SK-N-SH (cell line): Measurements from ENCODE around the gene FAM131C.

Source experiments
- CTCF ChIP-seq: fragments of 200-600 bp; sonication (generic); IDR thresholded peaks from 2 replicates; pipeline ENCODE4 v1.6.1; 2017; ENCODE audit warnings: antibody characterized with exemption, mild to moderate bottlenecking, moderate library complexity
- EP300 ChIP-seq, 2 experiments: IDR thresholded peaks; 2 replicates each; pipeline versions ENCODE4 v1.4.0 to v1.6.1; 2012; ENCODE audit warnings: borderline replicate concordance in 1 of 2, low read depth in 1 of 2, low read length in 1 of 2
- EZH2phosphoT487 ChIP-seq: fragments of 200-600 bp; sonication (generic); IDR thresholded peaks from 2 replicates; pipeline ENCODE4 v1.6.1; 2017; ENCODE audit warnings: low read depth, mixed run types, mild to moderate bottlenecking, antibody characterized with exemption, moderate library complexity, borderline replicate concordance
- NFIC ChIP-seq: IDR thresholded peaks from 2 replicates; pipeline ENCODE4 v1.4.0; 2012; ENCODE audit warnings: borderline replicate concordance
- POLR2AphosphoS5 ChIP-seq: IDR thresholded peaks from 2 replicates; pipeline ENCODE4 v1.6.1; 2012; ENCODE audit warnings: low read depth, low read length
- RFX5 ChIP-seq: IDR thresholded peaks from 2 replicates; pipeline ENCODE4 v1.6.1; 2012; ENCODE audit warnings: mild to moderate bottlenecking, improper control_type of control experiment, low read length
- TAF1 ChIP-seq: IDR thresholded peaks from 2 replicates; pipeline ENCODE4 v1.6.1; 2012; ENCODE audit warnings: low read depth, mild to moderate bottlenecking, low read length, moderate library complexity, borderline replicate concordance
- TCF12 ChIP-seq: IDR thresholded peaks from 2 replicates; pipeline ENCODE4 v1.4.0; 2012
- ZBTB33 ChIP-seq: IDR thresholded peaks from 2 replicates; pipeline ENCODE4 v1.4.0; 2012; ENCODE audit warnings: low read depth, borderline replicate concordance

- TF ChIP-seq NFIC (no peak), POLR2AphosphoS5 (no peak), RFX5 (no peak), TCF12 (no peak), CTCF (no peak), EZH2phosphoT487 (no peak), EP300 (IDR thresholded peaks at IDR 0.05; ENCODE audit: borderline replicate concordance in 1 of 2, low read depth in 1 of 2, low read length in 1 of 2) (no peak), ZBTB33 (no peak), TAF1 (no peak)
Observed at GRCh38 chr1:16050328-16050727, 23.1 kb downstream of the FAM131C start.
